Lower leg skin (tissue), 4 donors: Measurements from ENCODE around the gene CLASRP. TPM values are rescaled to one million over a fixed set of nuclear protein-coding genes. Genes with fewer than 3 reads are reported as not detected.

Source experiments
- DNase-seq, 2 donors: peaks; one replicate each; pipeline ENCODE4 v3.0.0-alpha.2; 2019; ENCODE audit warnings: low spot score in 2 of 2
- H3K4me3 ChIP-seq: fragments of 200-600 bp; sonication (generic); 2 replicates; pipeline ENCODE4 v1.5.1; 2017; ENCODE audit warnings: mild to moderate bottlenecking, low read depth; ENCODE audit not compliant: poor library complexity, severe bottlenecking
- POLR2A ChIP-seq, 2 donors: fragments of 450-650 bp; IDR thresholded peaks; one replicate each; pipeline ENCODE4 v1.6.1; 2016 to 2017; ENCODE audit warnings: antibody characterized with exemption in 2 of 2, mild to moderate bottlenecking in 1 of 2, moderate library complexity in 1 of 2
- WGBS, 2 donors: methylation state at CpG; one replicate each; pipeline ENCODE4 v1.1.5; 2018; 5-methylcytosine and 5-hydroxymethylcytosine counted together
- intact Hi-C: fragments of 100-400 bp; cut with DNase I; formaldehyde crosslinking; loops from one replicate; pipeline ENCODE4 v1.15.0; 2023; ENCODE audit warnings: low total_unique reads
- total RNA-seq, 4 donors: library from RNA; depleted of rRNA; stranded (reverse); fragments of >200 nt; gene quantifications; one replicate each; pipeline ENCODE4 v1.1.0, GENCODE V29; 2016
- TF ChIP-seq, protein P1 (sequence below), 3 donors: fragments of 450-650 bp; IDR thresholded peaks; one replicate each; pipeline ENCODE4 v1.5.1; 2016; ENCODE audit warnings: antibody characterized with exemption in 3 of 3, mild to moderate bottlenecking in 3 of 3, moderate library complexity in 2 of 3

CLASRP gene
- total RNA-seq, 4 donors from 2014 or later, result 59.9 to 207 (median 128) TPM

DNA sequence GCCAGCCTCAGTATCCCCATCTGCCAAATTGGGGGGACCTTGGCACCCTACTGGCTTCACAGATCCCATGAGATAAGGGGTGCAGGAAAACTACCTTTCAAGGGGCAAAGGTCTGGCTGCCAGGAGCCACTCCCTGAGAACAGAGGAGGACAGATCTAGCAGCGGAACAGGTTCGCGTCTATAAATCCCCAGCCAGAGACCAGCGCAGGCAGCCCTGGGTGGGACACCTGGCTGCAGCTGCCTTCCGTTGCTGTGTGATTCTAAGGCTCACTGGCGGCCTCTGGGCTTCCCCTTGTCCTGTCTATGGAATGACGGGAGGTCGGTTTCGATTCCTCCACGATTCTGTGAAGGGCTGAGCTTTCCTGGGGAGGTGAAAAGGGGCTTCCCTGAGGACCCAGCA, 30.3 kb upstream of the CLASRP start:
- intact Hi-C loops, result no loop called here
- no peak for TF ChIP-seq POLR2A (IDR thresholded peaks at IDR 0.05)
- TF ChIP-seq, protein P1, sequence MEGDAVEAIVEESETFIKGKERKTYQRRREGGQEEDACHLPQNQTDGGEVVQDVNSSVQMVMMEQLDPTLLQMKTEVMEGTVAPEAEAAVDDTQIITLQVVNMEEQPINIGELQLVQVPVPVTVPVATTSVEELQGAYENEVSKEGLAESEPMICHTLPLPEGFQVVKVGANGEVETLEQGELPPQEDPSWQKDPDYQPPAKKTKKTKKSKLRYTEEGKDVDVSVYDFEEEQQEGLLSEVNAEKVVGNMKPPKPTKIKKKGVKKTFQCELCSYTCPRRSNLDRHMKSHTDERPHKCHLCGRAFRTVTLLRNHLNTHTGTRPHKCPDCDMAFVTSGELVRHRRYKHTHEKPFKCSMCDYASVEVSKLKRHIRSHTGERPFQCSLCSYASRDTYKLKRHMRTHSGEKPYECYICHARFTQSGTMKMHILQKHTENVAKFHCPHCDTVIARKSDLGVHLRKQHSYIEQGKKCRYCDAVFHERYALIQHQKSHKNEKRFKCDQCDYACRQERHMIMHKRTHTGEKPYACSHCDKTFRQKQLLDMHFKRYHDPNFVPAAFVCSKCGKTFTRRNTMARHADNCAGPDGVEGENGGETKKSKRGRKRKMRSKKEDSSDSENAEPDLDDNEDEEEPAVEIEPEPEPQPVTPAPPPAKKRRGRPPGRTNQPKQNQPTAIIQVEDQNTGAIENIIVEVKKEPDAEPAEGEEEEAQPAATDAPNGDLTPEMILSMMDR (IDR thresholded peaks at IDR 0.05), result no peak
- no peak overlapping the region for H3K4me3 ChIP-seq
- DNase-seq, result no peak
- 80 to 89% methylated on average over 10 of the region's 10 CpGs for whole genome bisulfite sequencing, 2 donors

DNA sequence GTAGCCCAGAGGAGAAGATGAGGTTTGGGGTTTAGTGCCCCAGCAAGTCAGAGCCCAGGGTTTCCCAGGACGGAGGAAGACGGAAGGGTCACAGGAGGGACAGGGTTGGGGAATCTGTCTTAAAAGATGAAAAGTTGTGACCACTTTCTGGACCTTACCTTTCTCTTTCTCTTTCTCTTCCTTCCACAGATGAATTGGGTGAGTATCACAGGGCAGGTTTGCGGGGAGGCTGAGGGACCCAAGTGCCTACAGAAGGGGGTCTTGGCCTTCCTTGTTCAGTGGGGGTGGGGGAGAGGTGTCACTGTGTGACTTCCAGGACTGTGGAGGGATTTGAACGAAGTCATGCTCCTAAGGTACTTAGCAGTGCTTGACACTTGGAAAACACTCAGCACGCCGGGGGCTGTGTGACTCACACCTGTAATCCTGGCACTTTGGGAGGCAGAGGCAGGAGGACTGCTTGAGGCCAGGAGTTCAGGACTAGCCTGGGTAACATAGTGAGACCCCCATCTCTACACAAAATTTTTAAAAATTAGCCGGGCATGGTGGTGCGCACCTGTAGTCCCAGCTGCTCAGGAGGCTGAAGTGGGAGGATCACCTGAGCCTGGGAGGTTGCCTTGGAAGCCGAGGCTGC, 29.1 kb upstream of the CLASRP start:
- no peak for DNase-seq
- no peak for TF ChIP-seq POLR2A (IDR thresholded peaks at IDR 0.05)
- TF ChIP-seq, protein P1 (IDR thresholded peaks at IDR 0.05), result no peak
- WGBS, 2 donors, result 84 to 93% methylated on average over 9 of the region's 9 CpGs
- intact Hi-C loops, result no loop called here
- H3K4me3 ChIP-seq, result no peak overlapping the region

DNA sequence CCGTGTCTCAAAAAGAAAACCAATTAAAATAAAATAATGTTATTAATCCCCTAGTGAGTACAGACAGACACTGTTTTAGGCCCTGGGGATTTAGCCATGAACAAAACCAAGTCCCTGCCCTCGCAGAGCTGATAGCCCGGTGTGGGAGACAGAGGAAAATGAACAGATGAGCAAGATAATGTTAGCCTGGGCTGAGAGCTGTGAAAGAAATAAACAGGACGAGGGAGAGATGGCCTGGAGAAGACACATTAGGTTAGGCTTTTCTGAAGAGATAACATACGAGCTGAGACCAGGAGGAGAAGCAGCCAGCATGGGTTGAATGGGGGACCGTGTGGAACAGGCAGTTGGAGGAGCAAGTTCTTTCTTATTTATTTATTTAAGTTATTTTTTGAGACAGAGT, 28.5 kb upstream of the CLASRP start:
- no peak for DNase-seq
- intact Hi-C loops, result no loop called here
- no peak overlapping the region for H3K4me3 ChIP-seq
- TF ChIP-seq POLR2A (IDR thresholded peaks at IDR 0.05), result no peak
- TF ChIP-seq, protein P1 (IDR thresholded peaks at IDR 0.05), result no peak
- 65 to 77% methylated on average over 6 of the region's 6 CpGs for WGBS, 2 donors

DNA sequence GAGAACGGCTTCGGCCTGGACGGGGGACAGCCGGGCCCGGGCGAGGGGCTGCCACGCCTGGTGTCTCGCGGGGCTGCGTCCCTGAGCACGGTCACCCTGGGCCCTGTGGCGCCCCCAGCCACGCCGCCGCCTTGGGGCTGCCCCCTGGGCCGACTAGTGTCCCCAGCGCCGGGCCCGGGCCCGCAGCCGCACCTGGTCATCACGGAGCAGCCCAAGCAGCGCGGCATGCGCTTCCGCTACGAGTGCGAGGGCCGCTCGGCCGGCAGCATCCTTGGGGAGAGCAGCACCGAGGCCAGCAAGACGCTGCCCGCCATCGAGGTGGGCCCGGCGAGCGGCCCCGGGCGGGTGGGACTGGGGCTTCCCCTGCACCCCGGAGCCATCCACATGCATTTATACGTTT, 26.9 kb upstream of the CLASRP start:
- H3K4me3 ChIP-seq, result no peak overlapping the region
- no peak for TF ChIP-seq POLR2A (IDR thresholded peaks at IDR 0.05)
- TF ChIP-seq, protein P1 (IDR thresholded peaks at IDR 0.05), result no peak
- intact Hi-C loops, result no loop called here
- 93 to 95% methylated on average over 33 to 42 of the region's 42 CpGs for WGBS, 2 donors
- no peak for DNase-seq

DNA sequence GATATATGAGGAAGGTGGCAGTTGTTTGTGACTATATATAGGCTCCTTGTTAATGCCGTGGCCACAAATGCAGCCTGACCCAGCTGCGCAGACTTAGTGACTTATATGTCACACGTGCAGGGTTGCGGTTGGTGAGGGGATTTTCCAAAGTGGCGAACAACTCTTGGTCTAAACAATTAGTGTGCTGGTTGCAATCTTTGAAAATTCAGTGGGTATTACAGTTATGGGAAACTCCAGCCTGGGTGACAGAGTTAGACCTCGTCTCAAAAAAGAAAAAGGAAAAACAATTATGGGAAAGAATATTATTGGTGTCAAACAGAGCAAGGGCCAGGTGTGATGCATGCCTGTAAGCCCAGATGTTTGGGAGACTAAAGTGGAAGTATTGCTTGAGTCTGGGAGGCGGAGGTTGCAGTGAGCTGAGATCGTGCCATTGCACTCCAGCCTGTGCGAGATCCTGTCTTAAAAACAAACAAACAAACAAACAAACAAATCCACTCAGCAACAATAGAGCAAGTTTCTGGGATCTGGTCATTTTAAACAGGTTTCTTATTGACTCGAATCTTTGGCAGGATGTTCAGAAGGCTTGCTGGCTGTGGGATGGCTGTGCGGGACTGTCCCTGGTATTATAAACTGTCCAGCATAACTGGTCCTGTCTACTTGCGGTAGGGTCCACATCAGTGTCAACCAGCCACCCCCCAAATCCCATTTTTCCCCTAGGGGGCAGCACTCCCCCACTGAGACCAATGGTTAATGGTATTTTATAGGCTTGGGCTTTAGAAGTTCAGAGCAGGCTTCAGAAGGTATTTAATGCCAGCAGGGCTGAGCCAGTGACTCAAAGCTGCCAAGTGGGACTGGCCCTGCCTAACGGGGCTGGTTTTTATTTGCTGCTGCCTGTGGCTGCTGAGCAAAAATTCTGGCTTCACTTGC, 22.2 kb upstream of the CLASRP start:
- no peak overlapping the region for H3K4me3 ChIP-seq
- 59 to 62% methylated on average over 13 of the region's 13 CpGs for WGBS, 2 donors
- intact Hi-C loops, result no loop called here
- TF ChIP-seq, protein P1 (IDR thresholded peaks at IDR 0.05), result no peak
- no peak for TF ChIP-seq POLR2A (IDR thresholded peaks at IDR 0.05)
- peak; percentile 39 to 91 for DNase-seq
